Dermis microvascular lymphatic vessel endothelial cell (primary cell): ENCODE data around the gene OSBPL2. TPM values are rescaled to one million over a fixed set of nuclear protein-coding genes. Genes with fewer than 3 reads are reported as not detected.
A peak's percentile ranks its signal among the peaks of the same experiment; 100 is the strongest.

Source experiments
- DNase-seq, 2 donors: peaks; one replicate each; pipeline versions ENCODE4 v3.0.0 to v3.0.0-alpha.2; 2010; ENCODE audit warnings: low read depth in 2 of 2
- total RNA-seq: library from RNA; depleted of rRNA; stranded (reverse); fragments of >200 nt; gene quantifications from 2 replicates; pipeline ENCODE4 v1.2.1, GENCODE V29; 2014

Gene OSBPL2
- total RNA-seq, 1 donor from 2014 or later = 22.1 TPM

DNA sequence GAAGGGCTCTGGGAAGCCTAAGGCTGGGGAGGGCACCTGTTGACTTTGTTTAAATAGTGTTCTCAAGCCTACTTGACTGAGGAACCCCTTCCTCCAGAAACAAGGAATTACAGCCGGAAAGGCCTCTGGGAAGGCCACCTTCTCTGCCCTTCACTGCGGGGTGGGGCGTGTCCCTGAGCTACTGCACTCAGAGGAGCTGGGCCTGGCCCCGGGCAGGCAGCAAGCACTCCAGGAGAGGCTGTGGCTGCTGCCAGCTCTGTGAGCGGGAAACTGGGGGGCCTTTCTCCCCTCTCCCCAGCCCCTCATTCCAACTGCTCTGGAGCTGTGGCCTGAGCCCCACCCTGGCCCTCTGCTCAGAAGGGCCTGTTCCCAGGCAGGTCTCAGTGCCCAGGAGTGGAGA lies 4.0 kb upstream of the OSBPL2 start:
- no peak for DNase-seq

GRCh38 chr20:62235001-62235776 lies 3.1 kb upstream of the OSBPL2 start:
- no peak for DNase-seq

DNA sequence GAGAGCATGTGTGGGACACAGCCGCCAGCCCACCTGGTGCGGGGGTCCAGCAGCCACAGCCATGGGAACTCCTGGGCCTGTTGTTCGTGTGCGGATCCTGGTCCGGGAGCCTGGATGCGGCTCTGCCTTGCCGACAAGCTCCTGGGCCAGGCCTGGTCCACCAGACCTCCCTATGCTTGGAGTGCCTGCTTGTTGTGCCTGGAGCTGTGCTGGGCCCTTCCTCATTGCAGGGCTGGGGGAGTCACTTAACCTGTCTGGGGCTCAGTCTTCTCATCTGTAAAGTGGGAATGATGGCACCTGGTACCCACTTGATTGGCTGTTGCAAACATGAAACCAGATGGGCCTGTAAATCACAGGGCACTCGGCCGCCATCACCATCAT lies 2.6 kb upstream of the OSBPL2 start:
- DNase-seq = no peak

GRCh38 chr20:62236200-62236599 lies 2.1 kb upstream of the OSBPL2 start:
- DNase-seq = no peak

DNA sequence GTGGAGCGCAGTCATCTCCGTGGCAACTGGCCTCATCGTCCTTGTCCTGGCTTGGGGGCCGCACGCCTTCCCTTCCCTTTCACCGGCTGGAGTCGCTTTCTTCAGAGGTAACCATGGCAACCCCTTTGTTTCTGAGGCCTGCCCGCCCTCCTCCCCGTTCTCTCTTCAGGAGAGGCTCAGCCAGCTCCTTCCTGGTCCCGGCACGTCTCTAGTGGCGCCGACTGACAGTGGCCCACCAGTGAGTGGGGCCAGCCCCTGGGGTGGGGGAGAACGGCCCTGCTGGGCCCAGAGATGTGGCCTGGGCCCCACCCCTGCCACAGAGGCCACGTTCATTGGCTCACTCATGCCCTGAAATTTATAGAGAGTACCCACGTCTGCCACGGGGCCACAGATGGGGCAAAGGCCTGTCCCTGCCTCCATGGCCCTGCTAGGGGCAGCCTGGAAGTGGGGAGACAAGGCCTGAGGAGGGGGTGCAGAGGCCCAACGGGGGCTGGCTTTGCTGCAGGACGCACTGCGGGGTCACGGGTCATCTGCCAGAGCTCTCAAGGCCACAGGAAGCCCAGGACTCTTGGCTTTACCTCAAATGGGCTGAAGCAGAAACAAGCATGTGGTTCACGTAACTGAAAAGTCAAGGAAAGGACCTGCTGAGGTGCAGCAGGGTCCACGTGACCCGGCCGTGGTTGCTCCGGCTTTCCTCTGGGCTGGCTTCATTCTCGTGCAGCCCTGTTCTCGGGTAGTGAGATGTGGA lies 1.4 kb upstream of the OSBPL2 start:
- DNase-seq = no peak

DNA sequence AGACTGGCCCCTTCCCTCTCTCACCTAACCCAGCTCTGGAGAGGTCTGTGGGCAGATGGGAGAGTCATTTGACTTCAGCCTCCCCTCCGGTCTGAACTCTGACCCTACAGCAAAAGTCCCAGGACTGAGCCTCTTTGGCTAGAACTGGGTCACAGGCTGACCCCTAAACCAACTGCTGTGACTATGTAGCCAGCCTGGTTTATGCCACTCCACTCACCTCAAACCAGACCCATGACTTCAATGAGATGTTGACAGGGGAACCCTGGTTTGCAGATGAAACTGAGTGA lies 864 bp upstream of the OSBPL2 start:
- DNase-seq = no peak

- DNase-seq = peak in 1 of 2 donors; percentile 22
These were observed 402 bp downstream of the OSBPL2 start for GRCh38 chr20:62238569-62239277.

GRCh38 chr20:62239278-62239879 lies 1.1 kb downstream of the OSBPL2 start:
- DNase-seq = no peak

DNA sequence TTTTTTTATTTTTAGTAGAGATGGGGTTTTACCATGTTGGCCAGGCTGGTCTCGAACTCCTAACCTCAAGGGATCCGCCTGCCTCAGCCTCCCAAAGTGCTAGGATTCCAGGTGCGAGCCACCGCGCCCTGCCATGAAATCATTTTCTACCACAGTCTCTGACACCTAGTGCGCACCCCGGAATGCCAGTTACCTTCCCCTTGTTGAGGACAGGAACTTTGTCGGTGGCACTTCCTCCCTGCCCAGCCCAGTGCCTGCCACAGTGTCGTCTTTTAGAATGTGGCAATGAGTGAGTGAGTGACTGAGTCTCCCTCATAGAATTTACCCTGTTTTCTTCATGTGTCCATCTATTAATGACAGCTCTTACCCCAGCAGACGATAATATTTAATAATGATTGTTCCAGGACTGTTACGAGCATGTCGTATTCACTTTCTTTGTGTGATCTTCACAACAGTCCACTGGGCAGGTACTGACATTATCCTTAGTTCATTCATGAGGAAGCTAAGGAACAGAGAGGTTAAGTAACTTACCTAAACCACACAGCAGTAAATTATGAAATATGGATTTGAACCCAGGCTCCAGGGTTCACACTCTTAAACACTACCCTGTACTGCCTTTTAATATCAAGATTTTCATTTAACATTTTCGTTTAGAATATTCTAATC lies 1.8 kb downstream of the OSBPL2 start:
- no peak for DNase-seq

- no peak for DNase-seq
These were observed 3.2 kb downstream of the OSBPL2 start for GRCh38 chr20:62241506-62241905.

DNA sequence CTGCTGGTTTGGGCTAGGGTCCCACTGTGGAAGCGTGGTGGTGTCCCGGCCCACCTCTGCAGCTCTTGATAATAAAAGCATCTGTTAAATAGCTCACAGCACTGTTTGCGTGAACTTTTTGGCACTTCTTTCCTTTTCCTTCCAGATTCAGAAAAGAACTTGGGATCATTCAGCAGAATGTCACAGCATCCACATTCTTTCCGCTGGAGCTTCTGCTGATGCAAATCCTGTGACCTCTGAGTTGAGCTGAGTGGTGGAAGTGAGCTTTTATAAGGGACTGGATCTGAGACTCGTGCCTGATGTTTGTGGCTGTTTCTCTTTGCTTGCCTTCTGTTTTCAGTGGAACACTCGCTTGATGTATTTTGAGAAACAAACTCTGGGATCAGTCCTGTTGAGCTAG lies 3.9 kb downstream of the OSBPL2 start:
- DNase-seq = peak; percentile 22 to 24

DNA sequence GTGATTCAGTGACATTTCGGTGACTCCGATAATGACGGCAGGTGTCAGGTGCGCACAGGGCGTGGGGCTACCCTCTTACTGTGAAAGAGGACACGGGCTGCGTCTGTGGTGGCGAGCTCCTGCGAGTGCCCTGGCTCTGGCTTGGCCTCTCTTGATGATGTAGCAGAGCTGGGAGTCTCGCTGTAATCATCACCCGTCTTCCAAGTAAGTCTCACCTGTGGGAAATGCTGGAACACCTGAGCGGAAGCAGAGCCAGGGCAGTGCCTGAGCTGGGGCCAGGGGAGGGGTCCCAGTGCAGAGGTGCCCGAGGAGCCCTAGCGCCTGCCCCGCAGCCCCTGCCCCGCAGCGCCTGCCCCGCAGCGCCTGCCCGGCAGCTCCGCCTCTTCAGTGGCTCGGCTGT lies 4.8 kb downstream of the OSBPL2 start:
- DNase-seq = no peak

DNA sequence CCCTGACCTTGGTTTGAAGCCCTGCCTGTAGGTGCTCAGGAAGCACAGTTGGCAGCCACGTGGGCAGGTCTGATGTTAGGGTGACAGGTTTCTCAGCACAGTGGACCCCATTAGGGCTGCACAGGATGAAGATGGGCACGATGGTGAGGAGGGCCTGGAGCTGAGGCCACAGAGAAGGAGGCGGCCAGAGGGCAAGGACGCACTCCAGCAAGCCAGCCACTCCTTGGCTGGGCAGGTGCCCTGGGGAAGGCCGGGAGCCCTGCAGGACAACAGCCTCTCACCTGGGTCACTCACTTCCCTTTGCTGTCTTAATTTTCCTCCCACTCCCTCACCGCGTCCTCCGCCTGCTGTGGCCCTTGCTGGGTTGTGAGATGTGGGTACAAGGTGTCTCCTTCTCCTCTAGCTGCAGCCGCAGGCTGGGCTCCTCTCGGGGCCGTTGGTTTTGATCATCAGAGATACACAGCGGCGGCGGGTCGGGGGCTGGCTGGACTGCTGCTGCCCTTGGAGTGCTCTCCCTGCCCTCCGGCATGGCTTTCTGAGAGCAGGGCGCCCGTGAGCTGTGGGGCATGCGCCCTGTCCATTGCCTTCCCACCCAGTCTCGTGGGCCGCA lies 5.7 kb downstream of the OSBPL2 start:
- no peak for DNase-seq

GRCh38 chr20:62244644-62245108 lies 6.4 kb downstream of the OSBPL2 start:
- DNase-seq = no peak

- DNase-seq = no peak
These were observed 7.6 kb downstream of the OSBPL2 start for GRCh38 chr20:62245911-62246280.

- DNase-seq = no peak
These were observed 8.1 kb downstream of the OSBPL2 start for GRCh38 chr20:62246431-62246830.

- DNase-seq = no peak
These were observed 8.7 kb downstream of the OSBPL2 start for GRCh38 chr20:62246872-62247652.

DNA sequence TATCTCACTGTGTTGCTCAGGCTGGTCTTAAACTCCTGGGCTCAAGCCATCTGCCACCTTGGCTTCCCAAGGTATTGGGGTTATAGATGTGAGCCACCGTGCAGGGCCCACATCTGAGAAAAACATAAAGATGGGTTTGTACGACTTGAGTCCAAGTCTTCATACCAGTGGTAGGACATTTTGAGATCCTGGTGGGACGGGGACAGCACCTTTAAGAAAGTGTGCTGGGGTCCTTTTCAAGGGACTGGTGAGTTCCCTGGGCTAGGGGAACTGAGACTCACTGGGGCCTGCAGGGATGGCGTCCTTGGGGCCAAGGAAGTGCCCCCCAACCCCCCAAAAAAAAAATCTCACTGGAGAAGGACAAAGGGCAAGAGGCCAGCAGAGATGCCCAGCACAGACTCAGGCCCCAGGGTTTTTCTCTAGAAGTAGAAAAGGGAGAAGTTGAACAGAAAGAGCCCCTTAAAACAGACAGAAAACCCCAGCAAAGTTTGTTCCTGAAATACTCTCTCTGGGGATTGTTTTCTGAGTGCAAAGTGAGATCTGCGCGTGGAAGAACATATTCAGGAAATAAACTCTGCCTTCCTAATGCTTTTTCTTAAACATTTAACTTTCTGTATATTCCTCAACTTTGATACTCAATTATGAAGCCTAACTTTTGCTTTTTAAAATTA lies 10.7 kb downstream of the OSBPL2 start:
- no peak for DNase-seq

DNA sequence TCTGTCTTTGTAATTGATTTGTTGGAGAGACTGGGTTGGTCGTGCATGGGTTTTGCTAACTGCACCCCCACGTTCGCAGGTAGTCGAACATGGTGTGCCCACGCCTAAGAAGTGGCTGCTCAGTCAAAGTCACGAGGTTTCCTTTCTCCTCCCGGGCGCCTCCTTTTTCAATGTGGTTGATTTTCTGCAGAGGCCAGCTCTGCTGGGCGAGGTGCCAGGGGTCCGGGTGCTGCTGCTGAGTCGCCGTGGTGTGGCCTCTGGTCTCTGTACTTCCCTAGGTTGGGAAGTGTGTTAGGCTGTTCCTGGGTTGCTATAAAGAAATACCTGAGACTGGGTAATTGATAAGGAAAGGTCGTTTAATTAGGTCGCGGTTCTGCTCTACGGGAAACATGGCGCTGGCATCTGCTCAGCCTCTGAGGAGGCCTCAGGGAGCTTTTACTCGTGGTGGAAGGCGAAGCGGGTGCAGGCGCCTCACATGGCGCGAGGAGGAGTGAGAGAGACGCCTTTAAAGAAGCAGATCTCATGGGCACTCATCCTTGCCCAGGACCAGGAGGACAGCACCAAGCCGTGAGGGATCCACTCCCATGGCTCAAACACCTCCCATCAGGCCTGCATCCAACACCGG lies 14.1 kb downstream of the OSBPL2 start:
- no peak for DNase-seq
